DOHH2 (cell line): ENCODE data around the gene DYDC2.
"Not testable (repeated sequence)": the region's sequence is repeated elsewhere in the genome, so short reads cannot be mapped to it uniquely, and the experiment has no call there.

Source experiments
- CTCF ChIP-seq: fragments of 200-600 bp; sonication (generic); IDR thresholded peaks from one replicate; pipeline ENCODE4 v1.5.1; 2014; ENCODE audit warnings: antibody characterized with exemption, mild to moderate bottlenecking, low read depth, low read length; ENCODE audit not compliant: poor library complexity, severe bottlenecking
- EZH2phosphoT487 ChIP-seq: fragments of 200-600 bp; sonication (generic); IDR thresholded peaks from 2 replicates; pipeline ENCODE4 v1.6.1; 2017; ENCODE audit warnings: borderline replicate concordance, mild to moderate bottlenecking, antibody characterized with exemption, low read length, moderate library complexity, mixed read lengths

- not testable (repeated sequence) for TF ChIP-seq EZH2phosphoT487, CTCF
Observed at GRCh38 chr10:80417256-80417655, 60.7 kb downstream of the DYDC2 start.
